Posterior cingulate gyrus (tissue), 11 donors: Measurements from ENCODE around the gene NVL.
"Not testable (repeated sequence)": the region's sequence is repeated elsewhere in the genome, so short reads cannot be mapped to it uniquely, and the experiment has no call there.

Experiments
- DNase-seq, 10 donors: peaks; one replicate each; pipeline versions ENCODE4 v3.0.0 to v3.0.0-alpha.2; 2020 to 2021; ENCODE audit warnings: mixed read lengths in 3 of 10
- intact Hi-C: fragments of 100-400 bp; cut with DNase I; formaldehyde crosslinking; loops from one replicate; pipeline ENCODE4 v1.15.1; 2023

Gene NVL

GRCh38 chr1:224251741-224252146, 78.2 kb downstream of the NVL start:
- intact Hi-C loops = no loop called here
- no peak for DNase-seq

- intact Hi-C loops = no loop called here
- DNase-seq = peak in 4 of 10 donors; percentile 14 to 83 (median 26)
Measured at GRCh38 chr1:224245188-224245587, 84.8 kb downstream of the NVL start.

GRCh38 chr1:224238756-224239155, 91.2 kb downstream of the NVL start:
- DNase-seq = peak in 1 of 10 donors; percentile 28
- intact Hi-C loops = no loop called here

GRCh38 chr1:224238212-224238611, 91.8 kb downstream of the NVL start:
- intact Hi-C loops = no loop called here
- DNase-seq = no peak

- no peak for DNase-seq
- intact Hi-C loops = no loop called here
Measured at GRCh38 chr1:224237119-224237881, 92.7 kb downstream of the NVL start.

- intact Hi-C loops = no loop called here
- DNase-seq = no peak
Measured at GRCh38 chr1:224235813-224236493, 94.0 kb downstream of the NVL start.

- no peak for DNase-seq
- intact Hi-C loops = no loop called here
Measured at GRCh38 chr1:224234017-224234416, 96.0 kb downstream of the NVL start.

GRCh38 chr1:224226849-224227502, 103.0 kb downstream of the NVL start:
- intact Hi-C loops = no loop called here
- DNase-seq = no peak

- intact Hi-C loops = no loop called here
- DNase-seq = no peak
Measured at GRCh38 chr1:224223819-224224714, 105.9 kb downstream of the NVL start.

- intact Hi-C loops = no loop called here
- no peak for DNase-seq
Measured at GRCh38 chr1:224219612-224220059, 110.3 kb downstream of the NVL start.

GRCh38 chr1:224219011-224219611, 110.9 kb downstream of the NVL start:
- DNase-seq = no peak
- intact Hi-C loops = no loop called here

GRCh38 chr1:224217655-224218623, 112.0 kb downstream of the NVL start:
- intact Hi-C loops = no loop called here
- no peak for DNase-seq

- intact Hi-C loops = no loop called here
- DNase-seq = no peak
Measured at GRCh38 chr1:224216382-224216781, 113.6 kb downstream of the NVL start.

GRCh38 chr1:224213438-224214119, 116.4 kb downstream of the NVL start:
- intact Hi-C loops = no loop called here
- no peak for DNase-seq

GRCh38 chr1:224212618-224213061, 117.3 kb downstream of the NVL start:
- DNase-seq = no peak
- intact Hi-C loops = no loop called here

GRCh38 chr1:224211206-224211962, 118.6 kb downstream of the NVL start:
- no peak for DNase-seq
- intact Hi-C loops = no loop called here

GRCh38 chr1:224205931-224206538, 123.9 kb downstream of the NVL start:
- DNase-seq, intact Hi-C loops: not testable (repeated sequence)
